ENCODE measurements around the gene SPAG7.

Gene SPAG7

DNA sequence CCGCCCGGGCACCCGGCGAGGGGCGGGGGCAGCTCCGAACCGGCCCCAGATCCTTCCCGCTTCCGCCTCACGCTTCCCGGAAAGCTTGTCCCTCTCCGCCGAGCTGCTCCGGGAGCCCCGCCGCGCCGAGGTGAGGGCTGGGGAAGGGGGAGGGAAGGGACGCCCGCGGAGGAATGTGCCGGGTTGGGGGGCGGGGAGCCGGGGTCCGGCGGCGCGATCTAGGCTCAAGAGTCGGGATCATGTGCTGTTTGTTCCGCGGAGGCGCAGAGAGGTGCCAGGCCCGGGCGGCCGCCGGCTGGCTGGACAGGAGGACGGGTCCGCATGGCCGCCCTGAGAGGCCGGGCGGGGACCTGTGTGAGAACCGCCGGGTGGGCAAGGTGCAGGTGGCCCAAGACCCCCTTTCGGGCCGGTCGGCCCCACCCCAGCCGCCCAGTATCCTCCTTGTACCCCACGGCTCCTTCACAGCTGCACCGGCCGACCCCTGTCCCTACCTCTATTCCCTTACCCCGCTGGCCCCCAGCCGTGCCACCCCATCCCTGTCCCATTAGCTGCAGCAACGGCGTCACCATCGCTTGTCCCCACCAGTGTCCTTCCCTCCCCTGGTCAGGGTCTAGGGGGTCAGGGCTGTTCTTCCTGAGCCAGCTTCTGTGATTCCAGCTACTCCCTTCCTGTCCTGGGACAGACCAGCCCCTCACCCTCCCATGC, 30.6 kb upstream of the SPAG7 start (continued):
- TF ChIP-seq ZNF132 (tag by site-specific recombination; IDR thresholded peaks at IDR 0.05; ENCODE audit: borderline replicate concordance) (no peak), ZNF561 (tag by site-specific recombination; IDR thresholded peaks at IDR 0.05; ENCODE audit: borderline replicate concordance) (no peak), GLIS1 (tag by site-specific recombination; IDR thresholded peaks at IDR 0.05) (peak; percentile 42), ZNF623 (tag by site-specific recombination; IDR thresholded peaks at IDR 0.05) (no peak), ZNF138 (tag by site-specific recombination; IDR thresholded peaks at IDR 0.05; ENCODE audit: borderline replicate concordance) (no peak), ZNF596 (tag by site-specific recombination; IDR thresholded peaks at IDR 0.05) (no peak), ZNF701 (tag by site-specific recombination; IDR thresholded peaks at IDR 0.05) (no peak), ZNF324 (tag by site-specific recombination; IDR thresholded peaks at IDR 0.05) (no peak), ZNF341 (tag by site-specific recombination; IDR thresholded peaks at IDR 0.05; ENCODE audit: low read depth) (peak; percentile 80), ZNF239 (tag by site-specific recombination; IDR thresholded peaks at IDR 0.05) (no peak), ZNF302 (tag by site-specific recombination; IDR thresholded peaks at IDR 0.05; ENCODE audit: low read depth) (no peak), ZBTB17 (tag by site-specific recombination; IDR thresholded peaks at IDR 0.05) (no peak), KLF9 (tag by site-specific recombination; IDR thresholded peaks at IDR 0.05; ENCODE audit: low read depth) (no peak), GFI1B (tag by site-specific recombination; IDR thresholded peaks at IDR 0.05) (no peak), SP2 (tag by site-specific recombination; IDR thresholded peaks at IDR 0.05) (no peak), GLIS2 (tag by site-specific recombination; IDR thresholded peaks at IDR 0.05) (peak; percentile 93), ZNF175 (tag by site-specific recombination; IDR thresholded peaks at IDR 0.05) (no peak), ZNF211 (tag by site-specific recombination; IDR thresholded peaks at IDR 0.05; ENCODE audit: low read depth) (no peak), ZNF426 (tag by site-specific recombination; IDR thresholded peaks at IDR 0.05) (no peak), ZNF274 (IDR thresholded peaks at IDR 0.05; ENCODE audit: low read length) (no peak), ZNF274 (tag by site-specific recombination; IDR thresholded peaks at IDR 0.05; ENCODE audit: borderline replicate concordance) (no peak), ZNF571 (tag by site-specific recombination; IDR thresholded peaks at IDR 0.05) (no peak)
- TF ChIP-seq, protein P1, sequence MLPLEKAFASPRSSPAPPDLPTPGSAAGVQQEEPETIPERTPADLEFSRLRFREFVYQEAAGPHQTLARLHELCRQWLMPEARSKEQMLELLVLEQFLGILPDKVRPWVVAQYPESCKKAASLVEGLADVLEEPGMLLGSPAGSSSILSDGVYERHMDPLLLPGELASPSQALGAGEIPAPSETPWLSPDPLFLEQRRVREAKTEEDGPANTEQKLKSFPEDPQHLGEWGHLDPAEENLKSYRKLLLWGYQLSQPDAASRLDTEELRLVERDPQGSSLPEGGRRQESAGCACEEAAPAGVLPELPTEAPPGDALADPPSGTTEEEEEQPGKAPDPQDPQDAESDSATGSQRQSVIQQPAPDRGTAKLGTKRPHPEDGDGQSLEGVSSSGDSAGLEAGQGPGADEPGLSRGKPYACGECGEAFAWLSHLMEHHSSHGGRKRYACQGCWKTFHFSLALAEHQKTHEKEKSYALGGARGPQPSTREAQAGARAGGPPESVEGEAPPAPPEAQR (tag by site-specific recombination; IDR thresholded peaks at IDR 0.05) = no peak
- TF ChIP-seq, protein P2, sequence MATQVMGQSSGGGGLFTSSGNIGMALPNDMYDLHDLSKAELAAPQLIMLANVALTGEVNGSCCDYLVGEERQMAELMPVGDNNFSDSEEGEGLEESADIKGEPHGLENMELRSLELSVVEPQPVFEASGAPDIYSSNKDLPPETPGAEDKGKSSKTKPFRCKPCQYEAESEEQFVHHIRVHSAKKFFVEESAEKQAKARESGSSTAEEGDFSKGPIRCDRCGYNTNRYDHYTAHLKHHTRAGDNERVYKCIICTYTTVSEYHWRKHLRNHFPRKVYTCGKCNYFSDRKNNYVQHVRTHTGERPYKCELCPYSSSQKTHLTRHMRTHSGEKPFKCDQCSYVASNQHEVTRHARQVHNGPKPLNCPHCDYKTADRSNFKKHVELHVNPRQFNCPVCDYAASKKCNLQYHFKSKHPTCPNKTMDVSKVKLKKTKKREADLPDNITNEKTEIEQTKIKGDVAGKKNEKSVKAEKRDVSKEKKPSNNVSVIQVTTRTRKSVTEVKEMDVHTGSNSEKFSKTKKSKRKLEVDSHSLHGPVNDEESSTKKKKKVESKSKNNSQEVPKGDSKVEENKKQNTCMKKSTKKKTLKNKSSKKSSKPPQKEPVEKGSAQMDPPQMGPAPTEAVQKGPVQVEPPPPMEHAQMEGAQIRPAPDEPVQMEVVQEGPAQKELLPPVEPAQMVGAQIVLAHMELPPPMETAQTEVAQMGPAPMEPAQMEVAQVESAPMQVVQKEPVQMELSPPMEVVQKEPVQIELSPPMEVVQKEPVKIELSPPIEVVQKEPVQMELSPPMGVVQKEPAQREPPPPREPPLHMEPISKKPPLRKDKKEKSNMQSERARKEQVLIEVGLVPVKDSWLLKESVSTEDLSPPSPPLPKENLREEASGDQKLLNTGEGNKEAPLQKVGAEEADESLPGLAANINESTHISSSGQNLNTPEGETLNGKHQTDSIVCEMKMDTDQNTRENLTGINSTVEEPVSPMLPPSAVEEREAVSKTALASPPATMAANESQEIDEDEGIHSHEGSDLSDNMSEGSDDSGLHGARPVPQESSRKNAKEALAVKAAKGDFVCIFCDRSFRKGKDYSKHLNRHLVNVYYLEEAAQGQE (tag by site-specific recombination; IDR thresholded peaks at IDR 0.05) = no peak
- TF ChIP-seq, protein P3, sequence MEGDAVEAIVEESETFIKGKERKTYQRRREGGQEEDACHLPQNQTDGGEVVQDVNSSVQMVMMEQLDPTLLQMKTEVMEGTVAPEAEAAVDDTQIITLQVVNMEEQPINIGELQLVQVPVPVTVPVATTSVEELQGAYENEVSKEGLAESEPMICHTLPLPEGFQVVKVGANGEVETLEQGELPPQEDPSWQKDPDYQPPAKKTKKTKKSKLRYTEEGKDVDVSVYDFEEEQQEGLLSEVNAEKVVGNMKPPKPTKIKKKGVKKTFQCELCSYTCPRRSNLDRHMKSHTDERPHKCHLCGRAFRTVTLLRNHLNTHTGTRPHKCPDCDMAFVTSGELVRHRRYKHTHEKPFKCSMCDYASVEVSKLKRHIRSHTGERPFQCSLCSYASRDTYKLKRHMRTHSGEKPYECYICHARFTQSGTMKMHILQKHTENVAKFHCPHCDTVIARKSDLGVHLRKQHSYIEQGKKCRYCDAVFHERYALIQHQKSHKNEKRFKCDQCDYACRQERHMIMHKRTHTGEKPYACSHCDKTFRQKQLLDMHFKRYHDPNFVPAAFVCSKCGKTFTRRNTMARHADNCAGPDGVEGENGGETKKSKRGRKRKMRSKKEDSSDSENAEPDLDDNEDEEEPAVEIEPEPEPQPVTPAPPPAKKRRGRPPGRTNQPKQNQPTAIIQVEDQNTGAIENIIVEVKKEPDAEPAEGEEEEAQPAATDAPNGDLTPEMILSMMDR (tag by site-specific recombination; IDR thresholded peaks at IDR 0.05) = no peak
- TF ChIP-seq, protein P4, sequence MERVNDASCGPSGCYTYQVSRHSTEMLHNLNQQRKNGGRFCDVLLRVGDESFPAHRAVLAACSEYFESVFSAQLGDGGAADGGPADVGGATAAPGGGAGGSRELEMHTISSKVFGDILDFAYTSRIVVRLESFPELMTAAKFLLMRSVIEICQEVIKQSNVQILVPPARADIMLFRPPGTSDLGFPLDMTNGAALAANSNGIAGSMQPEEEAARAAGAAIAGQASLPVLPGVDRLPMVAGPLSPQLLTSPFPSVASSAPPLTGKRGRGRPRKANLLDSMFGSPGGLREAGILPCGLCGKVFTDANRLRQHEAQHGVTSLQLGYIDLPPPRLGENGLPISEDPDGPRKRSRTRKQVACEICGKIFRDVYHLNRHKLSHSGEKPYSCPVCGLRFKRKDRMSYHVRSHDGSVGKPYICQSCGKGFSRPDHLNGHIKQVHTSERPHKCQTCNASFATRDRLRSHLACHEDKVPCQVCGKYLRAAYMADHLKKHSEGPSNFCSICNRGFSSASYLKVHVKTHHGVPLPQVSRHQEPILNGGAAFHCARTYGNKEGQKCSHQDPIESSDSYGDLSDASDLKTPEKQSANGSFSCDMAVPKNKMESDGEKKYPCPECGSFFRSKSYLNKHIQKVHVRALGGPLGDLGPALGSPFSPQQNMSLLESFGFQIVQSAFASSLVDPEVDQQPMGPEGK (tag by site-specific recombination; IDR thresholded peaks at IDR 0.05) = peak; percentile 59
- TF ChIP-seq, protein P5, sequence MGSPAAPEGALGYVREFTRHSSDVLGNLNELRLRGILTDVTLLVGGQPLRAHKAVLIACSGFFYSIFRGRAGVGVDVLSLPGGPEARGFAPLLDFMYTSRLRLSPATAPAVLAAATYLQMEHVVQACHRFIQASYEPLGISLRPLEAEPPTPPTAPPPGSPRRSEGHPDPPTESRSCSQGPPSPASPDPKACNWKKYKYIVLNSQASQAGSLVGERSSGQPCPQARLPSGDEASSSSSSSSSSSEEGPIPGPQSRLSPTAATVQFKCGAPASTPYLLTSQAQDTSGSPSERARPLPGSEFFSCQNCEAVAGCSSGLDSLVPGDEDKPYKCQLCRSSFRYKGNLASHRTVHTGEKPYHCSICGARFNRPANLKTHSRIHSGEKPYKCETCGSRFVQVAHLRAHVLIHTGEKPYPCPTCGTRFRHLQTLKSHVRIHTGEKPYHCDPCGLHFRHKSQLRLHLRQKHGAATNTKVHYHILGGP (tag by site-specific recombination; IDR thresholded peaks at IDR 0.05) = no peak
- TF ChIP-seq, protein P6, sequence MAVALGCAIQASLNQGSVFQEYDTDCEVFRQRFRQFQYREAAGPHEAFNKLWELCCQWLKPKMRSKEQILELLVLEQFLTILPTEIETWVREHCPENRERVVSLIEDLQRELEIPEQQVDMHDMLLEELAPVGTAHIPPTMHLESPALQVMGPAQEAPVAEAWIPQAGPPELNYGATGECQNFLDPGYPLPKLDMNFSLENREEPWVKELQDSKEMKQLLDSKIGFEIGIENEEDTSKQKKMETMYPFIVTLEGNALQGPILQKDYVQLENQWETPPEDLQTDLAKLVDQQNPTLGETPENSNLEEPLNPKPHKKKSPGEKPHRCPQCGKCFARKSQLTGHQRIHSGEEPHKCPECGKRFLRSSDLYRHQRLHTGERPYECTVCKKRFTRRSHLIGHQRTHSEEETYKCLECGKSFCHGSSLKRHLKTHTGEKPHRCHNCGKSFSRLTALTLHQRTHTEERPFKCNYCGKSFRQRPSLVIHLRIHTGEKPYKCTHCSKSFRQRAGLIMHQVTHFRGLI (tag by site-specific recombination; IDR thresholded peaks at IDR 0.05) = no peak
